ENCODE results near the gene PIK3R2.
"Not testable (repeated sequence)": the region's sequence is repeated elsewhere in the genome, so short reads cannot be mapped to it uniquely, and the experiment has no call there.

PIK3R2 gene

DNA sequence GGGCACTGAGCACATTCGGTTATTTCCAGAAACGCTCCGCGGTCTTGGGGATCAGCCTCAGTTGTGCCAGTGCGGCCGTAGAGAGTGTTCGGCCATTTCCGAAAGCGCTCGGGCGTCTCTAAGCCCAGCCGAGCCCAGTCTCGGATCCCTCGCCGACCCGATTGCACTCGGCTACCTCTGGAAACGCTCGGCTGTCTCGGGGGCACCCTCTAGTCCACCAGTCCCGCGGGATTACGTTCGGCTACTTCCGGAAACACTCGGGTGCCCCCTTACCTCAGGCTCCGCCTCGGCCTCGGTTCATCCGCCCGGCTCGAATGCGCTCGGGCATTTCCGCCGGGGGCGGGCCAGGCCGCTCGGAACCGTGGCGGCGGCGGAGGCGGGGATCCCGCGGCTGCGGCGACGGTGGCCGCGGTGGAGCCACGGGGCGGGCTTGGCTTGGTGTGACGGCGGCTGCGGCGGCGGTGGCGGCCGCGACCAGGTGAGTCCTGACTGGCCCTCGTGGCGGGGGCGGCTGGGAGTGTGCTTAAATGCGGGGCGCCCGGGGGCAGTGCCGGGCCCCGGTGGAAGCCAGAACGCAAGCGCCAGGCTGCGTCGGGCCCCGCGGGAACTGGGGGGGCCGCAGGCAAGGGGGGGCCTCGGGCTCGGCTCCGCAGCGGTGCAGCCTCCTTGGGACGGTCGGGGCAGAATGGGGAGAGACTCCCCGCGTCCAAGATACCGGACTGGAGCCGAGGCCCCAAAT, at the start of gene PIK3R2:
Gene PIK3R2 (plus strand): TSS at position 347 of the 739 bp plus-strand sequence. CDS start 2,717 bp downstream, outside the sequence.
- DNase-seq (ENCODE audit: low read depth): peak; percentile 99

DNA sequence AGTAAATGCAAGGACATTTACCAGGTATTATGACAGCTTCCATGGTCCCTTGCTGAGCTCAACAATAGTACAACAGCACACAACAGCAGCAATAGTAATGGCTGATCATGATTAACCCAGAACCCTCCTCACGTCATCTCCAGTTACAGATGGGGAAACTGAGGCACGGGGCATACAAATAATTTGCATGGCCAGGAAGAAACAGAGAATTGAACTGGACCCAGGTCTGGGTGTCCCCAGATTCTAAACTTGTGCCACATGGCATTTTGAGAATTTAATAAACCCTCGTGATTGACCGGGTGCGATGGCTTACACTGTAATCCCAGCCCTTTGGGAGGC, 48.2 kb upstream of the PIK3R2 start:
- DNase-seq (ENCODE audit: low read depth): no peak

DNA sequence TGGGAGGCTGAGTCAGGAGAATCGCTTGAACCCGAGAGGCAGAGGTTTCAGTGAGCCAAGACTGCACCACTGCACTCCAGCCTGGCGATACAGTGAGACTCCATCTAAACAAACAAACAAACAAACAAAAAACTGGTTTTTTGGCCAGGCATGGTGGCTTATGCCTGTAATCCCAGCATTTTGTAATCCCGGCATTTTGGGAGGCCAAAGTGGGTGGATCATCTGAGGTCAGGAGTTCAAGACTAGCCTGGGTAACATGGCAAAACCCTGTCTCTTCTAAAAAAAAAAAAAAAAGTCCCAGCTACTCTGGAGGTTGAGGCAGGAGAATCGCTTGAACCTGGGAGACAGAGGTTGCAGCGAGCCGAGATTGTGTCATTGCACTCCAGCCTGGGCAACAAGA, 47.7 kb upstream of the PIK3R2 start:
- DNase-seq (ENCODE audit: low read depth): not testable (repeated sequence)

DNA sequence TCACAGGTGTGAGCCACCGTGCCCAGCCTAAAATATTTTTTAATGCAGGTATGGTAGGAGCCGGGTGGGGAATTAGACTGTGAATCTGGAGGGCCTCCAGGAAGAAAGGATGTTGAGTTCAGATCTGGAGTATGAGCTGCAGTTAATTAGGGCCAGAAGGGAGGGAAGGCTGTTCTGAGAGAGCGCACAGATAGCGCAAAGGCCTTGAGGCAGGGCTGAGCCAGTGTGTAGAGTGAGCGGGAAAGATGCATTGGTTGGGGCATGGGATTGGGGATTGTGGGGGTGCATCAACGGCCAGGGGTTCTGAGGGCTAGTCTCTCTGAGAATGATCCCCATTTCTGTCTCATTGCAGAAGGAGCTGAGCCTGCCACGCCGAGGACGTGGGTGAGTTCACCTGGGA, 45.7 kb upstream of the PIK3R2 start:
- no peak for DNase-seq (ENCODE audit: low read depth)

DNA sequence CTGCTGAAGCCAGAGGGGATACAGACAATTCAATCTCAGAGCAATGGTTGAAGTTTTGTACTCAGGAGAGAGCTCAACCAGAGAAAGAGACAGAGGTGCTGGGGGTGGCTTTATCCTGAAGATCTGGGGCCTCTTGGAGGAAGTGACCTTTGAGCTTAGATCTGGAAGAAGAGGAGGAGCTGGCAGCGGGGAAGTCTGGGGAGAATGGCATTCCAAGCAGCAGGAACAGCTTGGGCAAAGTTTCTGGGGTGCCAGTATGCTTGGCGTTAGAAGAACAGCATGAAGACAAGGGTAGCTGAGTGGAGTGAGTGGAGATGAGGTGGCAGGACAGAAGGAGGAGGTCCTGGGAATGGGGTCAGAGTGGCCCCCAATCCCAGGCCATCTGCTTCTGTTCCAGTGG, 44.1 kb upstream of the PIK3R2 start:
- no peak for DNase-seq (ENCODE audit: low read depth)

DNA sequence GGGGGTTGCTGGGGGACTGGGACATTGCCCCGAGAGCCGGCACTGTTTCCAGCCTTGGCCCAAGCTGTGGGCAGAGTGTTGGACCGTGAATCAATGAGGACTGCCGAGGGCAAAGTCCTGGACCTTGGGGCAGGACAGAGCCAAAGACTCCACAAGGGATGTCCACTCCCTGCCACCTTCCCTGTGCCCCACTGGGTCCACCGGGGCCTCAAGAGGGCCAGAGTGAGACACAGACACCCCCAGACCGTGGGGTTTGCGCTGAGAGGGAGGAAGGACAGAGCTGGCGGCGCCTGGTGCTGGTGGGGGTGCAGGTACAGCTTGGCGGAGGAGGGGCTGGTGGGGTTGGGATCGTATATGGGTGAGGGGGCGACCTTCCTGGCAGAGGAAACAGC, 43.6 kb upstream of the PIK3R2 start:
- no peak for DNase-seq (ENCODE audit: low read depth)

DNA sequence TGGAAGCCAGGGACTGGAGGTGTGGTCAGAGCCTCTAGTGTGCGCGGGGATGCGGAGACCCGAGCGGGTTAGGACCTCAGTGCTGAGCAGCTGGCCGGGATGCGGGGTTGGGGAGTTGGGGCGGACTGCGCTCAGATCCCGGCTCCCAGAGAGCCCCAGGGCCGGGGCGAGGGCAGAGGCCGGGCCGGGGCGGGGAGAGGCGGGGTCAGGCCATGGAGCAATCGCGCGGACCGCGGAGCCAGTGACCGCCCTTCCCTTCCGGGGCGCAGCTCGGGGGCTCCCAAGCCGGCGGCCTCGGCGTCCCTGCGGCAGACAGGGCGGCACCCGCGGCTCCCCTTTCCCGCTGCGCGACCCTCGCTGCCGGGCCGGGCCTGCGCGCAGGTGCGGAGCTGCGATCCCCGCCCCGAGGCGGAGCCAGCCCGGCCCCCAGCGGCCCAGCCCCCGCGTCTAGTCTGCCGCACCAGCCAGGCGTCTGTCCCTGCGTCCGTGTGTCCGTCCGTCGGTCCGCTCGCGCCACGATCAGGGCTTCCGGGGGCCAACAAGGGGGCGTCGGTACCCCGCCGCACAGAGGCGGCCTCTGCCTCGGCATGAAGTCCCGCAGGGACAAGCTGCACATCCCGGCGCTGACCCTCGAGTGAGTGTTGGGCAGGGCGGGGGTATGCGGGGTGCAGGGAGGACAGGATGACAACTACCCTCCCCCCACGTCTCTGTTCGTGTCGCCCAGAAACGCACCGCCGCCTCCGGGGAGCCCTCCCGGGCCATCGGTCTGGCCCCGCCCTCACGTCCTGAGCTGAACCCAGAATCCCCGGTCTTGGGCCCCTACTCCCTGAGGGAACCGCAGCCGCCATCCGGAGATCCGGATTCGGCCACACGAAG, 43.0 kb upstream of the PIK3R2 start:
- DNase-seq (ENCODE audit: low read depth): no peak

DNA sequence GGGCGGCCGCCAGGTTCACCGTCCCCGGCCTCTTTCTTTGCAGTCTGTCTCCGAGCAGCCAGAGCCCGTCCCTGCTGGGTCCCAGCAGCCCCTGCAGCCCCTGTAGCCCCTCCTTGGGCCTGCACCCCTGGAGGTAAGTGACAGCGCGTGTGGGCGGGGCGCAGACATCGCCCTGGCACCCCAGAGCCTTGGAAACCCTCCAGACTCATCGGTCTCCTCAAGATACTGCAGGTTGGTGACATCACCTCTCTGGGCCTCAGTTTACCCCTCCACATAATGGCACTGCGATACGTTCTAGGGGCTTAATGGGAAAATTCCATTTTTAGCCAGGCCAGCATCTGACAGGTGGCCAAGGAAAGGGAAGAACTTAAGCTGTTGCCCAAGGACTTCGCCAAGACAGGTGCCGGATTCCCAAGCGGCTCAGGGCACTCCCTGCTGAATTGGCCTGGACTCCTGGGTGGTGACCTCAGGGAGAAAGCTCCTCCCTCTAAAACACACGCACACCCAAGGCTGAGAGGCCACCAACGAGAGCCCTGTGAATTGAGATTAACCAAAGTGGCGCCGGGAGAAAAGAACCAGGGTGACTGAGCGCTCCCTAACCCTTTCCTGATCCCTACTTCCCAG, 42.2 kb upstream of the PIK3R2 start:
- no peak for DNase-seq (ENCODE audit: low read depth)

DNA sequence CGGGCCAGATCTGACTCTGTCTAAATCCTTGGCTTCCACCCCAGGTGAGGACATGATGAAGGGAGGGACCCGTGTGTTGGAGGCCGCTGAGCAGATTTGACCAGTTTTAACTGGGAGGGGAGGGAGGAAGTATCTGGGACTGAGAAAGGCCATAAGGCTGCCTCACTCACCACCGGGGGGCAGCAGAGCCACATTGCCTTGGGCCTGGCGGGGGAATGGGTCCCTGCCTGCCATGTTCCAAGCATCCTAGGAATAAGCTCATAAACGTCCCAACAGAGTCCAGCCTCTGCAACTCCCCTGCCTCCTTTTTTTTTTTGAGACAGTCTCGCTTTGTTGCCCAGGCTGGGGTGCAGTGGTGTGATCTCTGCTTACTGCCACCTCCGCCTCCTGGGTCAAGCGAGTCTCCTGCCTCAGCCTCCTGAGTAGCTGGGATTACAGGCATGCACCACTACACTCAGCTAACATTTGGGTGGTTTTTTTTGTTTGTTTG, 39.9 kb upstream of the PIK3R2 start:
- peak; percentile 76 for DNase-seq (ENCODE audit: low read depth)

DNA sequence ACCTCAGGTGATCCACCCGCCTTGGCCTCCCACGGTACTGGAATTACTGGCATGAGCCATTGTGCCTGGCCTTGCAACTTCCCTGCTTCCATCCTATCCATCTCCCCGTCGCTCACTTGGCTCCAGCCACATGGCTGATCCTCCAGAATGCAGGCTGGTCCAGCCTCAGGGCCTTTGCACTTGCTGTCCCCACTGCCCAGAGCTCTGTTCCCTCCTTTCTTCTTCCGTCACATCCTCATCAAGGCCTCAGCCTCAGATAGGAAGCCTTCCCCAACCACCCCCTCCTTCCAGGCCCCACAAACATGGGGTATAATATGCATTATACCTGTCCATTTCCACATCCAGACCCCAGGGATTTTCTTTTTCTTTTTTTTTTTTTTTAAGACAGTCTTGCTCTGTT, 39.1 kb upstream of the PIK3R2 start:
- DNase-seq (ENCODE audit: low read depth): no peak

DNA sequence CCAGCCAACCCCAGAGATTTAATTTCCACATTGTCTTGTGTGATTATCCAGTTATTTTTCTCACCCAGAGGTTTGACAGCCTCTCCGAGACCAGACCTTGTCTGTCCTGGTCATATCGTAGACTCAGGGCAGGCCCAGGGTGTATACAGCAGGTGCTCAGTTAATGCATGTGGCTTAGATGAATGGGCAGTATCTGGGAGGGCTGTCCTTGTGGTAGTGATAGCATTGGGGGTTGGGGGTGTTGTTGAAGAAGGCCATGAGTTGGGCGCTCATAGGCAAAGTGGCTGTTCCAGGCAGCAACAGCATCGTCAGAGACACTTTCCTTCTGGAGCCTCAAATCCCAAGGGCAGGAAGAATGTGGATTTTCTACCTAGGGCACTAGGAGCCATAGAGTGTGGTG, 38.5 kb upstream of the PIK3R2 start:
- no peak for DNase-seq (ENCODE audit: low read depth)

DNA sequence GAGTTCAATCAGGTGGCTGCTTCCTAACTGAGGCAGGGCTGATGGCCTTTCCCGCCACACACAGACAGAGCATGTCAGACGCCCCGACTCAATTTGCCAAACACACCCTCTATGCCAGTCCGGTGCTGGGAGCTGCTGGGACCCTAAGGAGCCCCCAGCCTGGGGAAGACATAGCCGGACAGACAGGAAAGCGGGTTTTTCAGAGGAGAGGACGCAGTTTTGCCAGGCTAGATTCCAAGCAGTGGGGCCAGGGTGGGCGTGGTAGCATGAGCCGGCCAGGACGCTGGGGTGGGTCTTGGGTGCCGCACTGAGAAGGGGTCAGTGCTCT, 35.6 kb upstream of the PIK3R2 start:
- DNase-seq (ENCODE audit: low read depth): no peak

DNA sequence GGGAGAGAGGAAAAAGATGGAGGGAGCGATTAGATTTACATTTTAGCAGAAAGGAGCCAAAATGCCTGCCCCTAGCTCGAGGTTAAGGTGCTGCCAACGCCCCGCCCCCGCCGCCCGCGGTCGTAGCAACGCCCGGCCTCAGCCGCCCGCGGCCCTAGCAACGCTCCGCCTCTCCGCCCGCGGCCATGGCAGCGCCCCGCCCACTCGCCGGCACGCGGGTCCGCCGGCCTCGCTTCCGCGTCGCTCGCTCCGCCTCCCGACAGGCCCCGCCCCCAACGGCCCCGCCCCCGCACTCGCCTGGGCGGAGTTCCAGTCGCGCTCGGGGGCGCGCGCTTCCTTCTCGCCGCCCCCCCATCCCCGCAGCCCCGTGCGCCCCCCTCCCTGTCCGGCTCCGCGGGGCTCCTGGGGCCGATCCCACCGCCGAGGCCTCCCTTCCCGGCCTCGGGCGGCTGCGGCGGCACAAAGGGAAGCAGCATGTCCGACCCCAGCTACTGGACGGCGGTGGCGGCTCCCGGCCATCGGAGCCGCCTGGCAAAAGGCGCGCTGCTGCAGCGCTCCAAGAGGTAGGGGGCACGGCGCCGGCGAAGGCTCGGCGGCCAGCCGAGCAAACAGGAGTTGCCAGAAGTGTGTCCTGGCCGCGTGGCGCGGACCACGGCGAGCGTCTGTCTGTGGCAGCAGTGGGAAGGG, 35.1 kb upstream of the PIK3R2 start:
- DNase-seq (ENCODE audit: low read depth): peak; percentile 88

DNA sequence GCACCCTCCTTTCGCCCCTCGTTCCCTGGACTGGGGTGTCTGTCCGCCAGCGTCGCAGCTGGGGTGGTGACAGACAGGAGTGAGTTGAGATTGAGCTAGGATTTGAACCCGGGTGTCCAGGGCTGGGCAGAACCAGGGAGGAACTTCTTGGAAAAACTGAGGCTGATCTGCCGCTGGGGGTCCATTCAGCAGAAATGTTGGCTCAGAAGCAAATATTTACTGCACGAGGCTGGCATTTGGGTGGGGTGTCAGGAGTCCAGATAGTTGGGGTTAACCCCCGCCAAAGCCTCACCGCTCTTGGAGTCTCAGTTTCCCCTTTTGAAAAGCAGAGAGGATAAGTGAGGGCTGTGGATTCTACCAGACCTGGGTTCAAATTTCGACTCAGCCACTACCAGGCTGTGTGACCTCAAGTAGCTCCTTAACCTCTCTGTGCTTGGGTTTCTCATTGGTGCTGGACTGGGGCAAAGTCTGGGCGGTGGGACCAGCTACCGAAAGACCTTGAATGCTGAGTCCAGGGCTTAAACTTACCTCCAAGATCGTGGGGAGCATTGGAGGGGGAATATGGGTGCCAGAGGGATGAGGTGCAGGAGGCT, 34.4 kb upstream of the PIK3R2 start:
- DNase-seq (ENCODE audit: low read depth): no peak

DNA sequence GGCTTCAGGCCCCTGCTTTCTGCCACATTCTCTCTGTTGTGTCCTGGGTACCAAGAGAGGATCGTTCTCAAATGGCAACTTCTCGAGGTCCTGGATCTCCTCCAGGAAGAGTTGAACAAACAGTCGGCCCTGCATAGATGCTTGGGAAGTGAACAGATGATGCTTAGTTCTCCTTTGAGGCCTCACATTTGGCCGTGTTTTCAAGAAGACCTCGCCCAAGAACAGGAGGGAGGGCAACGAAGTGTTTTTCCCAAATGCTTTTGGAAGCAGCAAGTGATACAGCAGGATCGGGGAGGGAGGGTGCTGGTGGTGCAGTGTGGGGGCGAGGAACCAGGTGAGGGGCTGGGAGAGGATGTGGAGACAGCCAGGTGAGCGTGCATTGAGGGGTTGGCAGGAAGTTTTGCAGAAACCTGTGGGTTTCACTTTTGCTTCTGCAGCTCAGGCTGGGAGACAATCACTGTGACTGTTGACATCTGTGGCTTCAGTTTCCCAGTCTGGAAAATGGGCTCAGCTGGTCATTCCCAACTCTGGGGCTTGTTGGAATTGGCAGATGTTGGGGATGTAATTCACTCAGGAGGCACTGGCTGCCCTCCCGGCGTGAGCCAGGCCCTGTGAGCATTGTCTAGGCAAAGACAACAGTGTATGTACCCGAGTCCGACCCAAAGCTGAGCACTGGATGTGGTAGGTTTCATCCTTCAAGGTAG, 33.8 kb upstream of the PIK3R2 start:
- no peak for DNase-seq (ENCODE audit: low read depth)

DNA sequence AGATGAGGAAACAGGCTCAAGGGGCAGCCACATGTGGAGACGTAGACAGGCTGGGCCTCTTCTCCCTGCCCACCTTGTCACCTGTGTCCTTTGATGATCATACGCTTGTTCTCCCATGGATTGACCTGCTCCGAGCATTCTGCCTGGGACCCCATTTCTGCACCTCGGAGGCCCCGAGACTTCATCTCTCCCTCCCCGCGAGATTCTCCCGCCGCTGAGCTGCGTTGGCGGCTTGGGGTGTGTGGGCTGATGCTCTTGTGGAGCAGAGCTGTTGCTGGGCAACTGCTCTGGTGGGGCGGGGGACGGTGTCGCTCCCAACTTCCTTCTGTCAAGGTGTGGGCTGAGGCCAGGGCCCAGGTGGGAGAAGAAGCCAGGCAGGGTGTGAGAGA, 33.3 kb upstream of the PIK3R2 start:
- no peak for DNase-seq (ENCODE audit: low read depth)

DNA sequence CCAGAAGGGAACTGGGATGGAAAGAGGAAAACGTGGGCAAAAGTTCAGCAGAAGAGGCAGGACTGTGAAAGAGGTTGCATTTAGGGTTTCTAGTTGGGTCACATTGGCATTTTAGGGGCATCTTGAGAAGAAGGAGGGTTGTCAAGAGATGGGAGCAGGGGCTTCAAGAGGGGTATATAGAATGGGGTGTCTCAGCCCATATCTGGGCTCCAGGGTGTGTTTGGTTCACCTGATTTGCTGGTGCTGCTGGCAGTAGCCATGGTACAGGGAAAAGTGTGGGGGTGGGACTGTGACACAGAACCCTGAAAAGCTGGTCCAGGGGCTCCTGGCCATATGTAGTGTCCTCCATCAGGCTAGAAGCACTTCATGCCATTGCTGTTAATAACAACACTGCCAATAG, 32.8 kb upstream of the PIK3R2 start:
- no peak for DNase-seq (ENCODE audit: low read depth)

DNA sequence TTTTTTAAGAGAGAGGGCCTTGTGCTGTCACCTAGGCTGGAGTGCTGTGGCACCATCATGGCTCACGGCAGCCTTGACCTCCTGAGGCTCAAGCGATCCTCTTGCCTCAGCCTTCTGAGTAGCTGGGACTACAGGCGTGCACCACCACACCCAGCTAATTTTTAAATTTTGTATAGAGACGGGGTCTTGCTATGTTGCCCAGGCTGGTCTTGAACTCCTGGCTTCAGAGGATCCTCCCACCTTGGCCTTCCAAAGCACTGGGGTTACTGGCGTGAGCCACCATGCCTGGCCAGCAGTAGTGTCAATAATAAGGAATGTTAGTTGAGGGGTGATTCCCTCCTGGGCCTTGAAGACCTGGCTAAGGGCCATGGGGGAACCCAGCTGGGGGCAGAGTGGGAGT, 31.8 kb upstream of the PIK3R2 start:
- DNase-seq (ENCODE audit: low read depth): no peak

DNA sequence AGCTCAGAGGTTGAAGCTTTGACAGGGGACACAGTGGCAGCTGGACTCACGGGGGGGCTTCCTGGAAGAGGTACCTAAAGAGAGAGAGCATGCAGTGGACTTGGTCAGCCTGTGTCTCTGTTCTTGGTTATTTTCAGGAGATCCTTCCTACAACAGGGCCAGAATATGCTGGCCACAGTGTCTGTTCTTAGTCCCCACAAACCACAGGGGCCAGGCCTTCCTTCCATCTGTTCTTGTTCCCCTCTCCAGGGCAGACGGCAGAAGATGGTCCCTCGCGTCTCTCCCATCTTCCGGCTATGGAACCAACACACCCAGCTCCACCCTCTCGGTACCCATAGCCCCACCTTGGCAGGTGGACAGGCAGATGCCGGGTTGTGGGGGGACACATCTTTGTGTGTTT, 30.5 kb upstream of the PIK3R2 start:
- DNase-seq (ENCODE audit: low read depth): no peak

DNA sequence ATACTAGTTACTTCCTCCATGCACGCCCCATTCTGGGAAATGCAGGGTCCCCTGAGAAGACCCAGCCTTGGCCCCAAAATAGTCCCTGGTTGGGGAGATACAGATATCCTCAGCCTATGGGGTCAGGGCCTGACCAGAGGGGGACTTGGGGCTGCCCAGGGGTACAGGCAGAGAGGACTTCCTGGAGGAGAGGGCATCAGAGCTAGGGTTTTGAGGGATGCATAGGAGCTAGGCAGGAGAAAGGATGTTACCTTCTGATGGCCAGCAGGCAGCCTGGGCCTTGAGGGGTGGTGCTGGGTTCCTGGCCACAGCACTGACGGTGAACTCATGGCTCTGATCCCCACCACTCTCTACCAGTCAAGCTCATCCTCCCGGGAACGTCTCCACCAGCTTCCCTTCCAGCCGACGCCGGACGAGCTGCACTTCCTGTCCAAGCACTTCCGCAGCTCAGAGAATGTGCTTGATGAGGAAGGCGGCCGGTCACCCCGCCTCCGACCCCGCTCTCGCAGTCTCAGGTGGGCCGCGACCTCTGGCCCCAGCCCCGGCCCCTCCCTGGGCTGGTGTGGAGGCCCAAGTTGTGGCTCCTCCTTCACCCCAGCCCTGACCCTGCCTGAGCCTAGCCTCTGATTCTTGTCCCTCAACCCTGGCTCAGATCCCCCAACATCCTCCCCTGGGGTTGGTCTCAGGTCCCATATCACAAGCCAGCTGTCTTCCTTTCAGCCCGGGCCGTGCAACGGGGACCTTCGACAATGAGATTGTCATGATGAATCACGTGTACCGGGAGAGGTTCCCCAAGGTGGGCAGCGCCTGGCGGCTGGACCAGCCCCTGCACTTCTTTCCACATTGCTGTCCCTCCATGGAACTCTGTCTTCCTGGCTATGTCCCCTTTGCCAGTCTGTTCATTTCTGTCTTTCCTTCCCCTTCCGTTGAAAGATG, 29.8 kb upstream of the PIK3R2 start:
- DNase-seq (ENCODE audit: low read depth): no peak
